NCI-H1930 (cell line): Measurements from ENCODE around the gene QSOX1.
A peak's percentile ranks its signal among the peaks of the same experiment; 100 is the strongest.

Experiments
- DNase-seq, 2 experiments: peaks; one replicate each; lab custom pipeline; 2025; lab: John Stamatoyannopoulos, UW

The QSOX1 gene

GRCh38 chr1:180145446-180145845, 9.2 kb upstream of the QSOX1 start:
- DNase-seq: no peak

GRCh38 chr1:180150982-180151381, 3.7 kb upstream of the QSOX1 start:
- DNase-seq: no peak

- no peak for DNase-seq
These were observed 3.2 kb upstream of the QSOX1 start for GRCh38 chr1:180151508-180151907.

GRCh38 chr1:180152588-180152987, 2.1 kb upstream of the QSOX1 start:
- DNase-seq: no peak

GRCh38 chr1:180153032-180153431, 1.6 kb upstream of the QSOX1 start:
- DNase-seq: no peak

- DNase-seq: no peak
These were observed 705 bp upstream of the QSOX1 start for GRCh38 chr1:180154003-180154324.

GRCh38 chr1:180155182-180155682, 563 bp downstream of the QSOX1 start:
- DNase-seq: no peak

GRCh38 chr1:180156201-180156600, 1.5 kb downstream of the QSOX1 start:
- DNase-seq: no peak

- no peak for DNase-seq
These were observed 2.0 kb downstream of the QSOX1 start for GRCh38 chr1:180156631-180157091.

- DNase-seq: no peak
These were observed 2.4 kb downstream of the QSOX1 start for GRCh38 chr1:180157108-180157507.

GRCh38 chr1:180157576-180158057, 2.9 kb downstream of the QSOX1 start:
- DNase-seq: peak; percentile 23 to 43

- DNase-seq: no peak
These were observed 3.8 kb downstream of the QSOX1 start for GRCh38 chr1:180158149-180159147.

- no peak for DNase-seq
These were observed 5.7 kb downstream of the QSOX1 start for GRCh38 chr1:180160357-180160756.

GRCh38 chr1:180163041-180163440, 8.4 kb downstream of the QSOX1 start:
- DNase-seq: no peak

- no peak for DNase-seq
These were observed 10.4 kb downstream of the QSOX1 start for GRCh38 chr1:180165096-180165495.

GRCh38 chr1:180165509-180166435, 11.1 kb downstream of the QSOX1 start:
- DNase-seq: no peak

GRCh38 chr1:180166436-180166800, 11.7 kb downstream of the QSOX1 start:
- DNase-seq: no peak

- DNase-seq: no peak
These were observed 12.5 kb downstream of the QSOX1 start for GRCh38 chr1:180167021-180167701.

GRCh38 chr1:180167721-180168467, 13.2 kb downstream of the QSOX1 start:
- DNase-seq: no peak

- DNase-seq: no peak
These were observed 14.3 kb downstream of the QSOX1 start for GRCh38 chr1:180168786-180169639.
